K562 (cell line): ENCODE results near the gene RUSC1. TPM values are rescaled to one million over a fixed set of nuclear protein-coding genes. Genes with fewer than 3 reads are reported as not detected.

Experiments
- ARID4B ChIP-seq: sonication (generic); formaldehyde crosslinking; IDR thresholded peaks from 2 replicates; pipeline ENCODE4 v1.8.0; 2022; ENCODE audit warnings: mild to moderate bottlenecking, missing genetic modification reagents
- FOXA3 ChIP-seq, 2 experiments: fragments of 450-650 bp in 1 of 2; sonication (generic) in 1 of 2; formaldehyde crosslinking; IDR thresholded peaks in 1 of 2; conservative IDR thresholded peaks in 1 of 2; 2 replicates each; pipeline versions ENCODE4 v1.4.0 to v1.8.0; 2020 to 2022; ENCODE audit warnings: mild to moderate bottlenecking in 2 of 2, missing genetic modification reagents in 1 of 2
- MYC ChIP-seq, 2 experiments: fragments of 250-450 bp in 1 of 2; sonication (Bioruptor Pico) in 1 of 2; IDR thresholded peaks; 2 replicates each; pipeline versions ENCODE4 v1.5.1 to v1.6.1; 2012 to 2021; ENCODE audit warnings: low read depth in 2 of 2, borderline replicate concordance in 1 of 2, improper control_type of control experiment in 1 of 2, low read length in 1 of 2, mild to moderate bottlenecking in 1 of 2, moderate library complexity in 1 of 2
- PYGO2 ChIP-seq: fragments of 450-650 bp; IDR thresholded peaks from 2 replicates; pipeline ENCODE4 v1.6.1; 2016; ENCODE audit warnings: mild to moderate bottlenecking, missing genetic modification characterization, moderate library complexity, missing compliant biosample characterization
- SOX6 ChIP-seq: fragments of 450-650 bp; IDR thresholded peaks from 2 replicates; pipeline ENCODE4 v1.6.1; 2014; ENCODE audit warnings: mild to moderate bottlenecking
- ZEB2 ChIP-seq: fragments of 450-650 bp; IDR thresholded peaks from 2 replicates; pipeline ENCODE4 v1.6.1; 2016
- polyA plus RNA-seq, 8 experiments: library from polyadenylated mRNA; depleted of rRNA in 4 of 8; stranded (reverse) in 5 of 8; unstranded in 3 of 8; fragments of >200 nt; fragmentation: Nextera tagmentation in 2 of 8; fragmentation: Illumina TruSeq in 1 of 8; extraction: Ambion mirVana in 2 of 8; extraction: Trizol in 1 of 8; gene quantifications; 2 replicates each; pipeline versions ENCODE4 v1.2.1 to v1.2.3, GENCODE V29; 2011 to 2014; ENCODE audit warnings: inconsistent platforms in 1 of 8, missing spikeins in 1 of 8
- total RNA-seq, 7 experiments: library from RNA; depleted of rRNA in 6 of 7; stranded (reverse); fragments of >200 nt in 6 of 7; fragmentation: Illumina TruSeq in 2 of 7; extraction: Trizol in 2 of 7; gene quantifications; 2 replicates each; pipeline versions ENCODE4 v1.2.1 to v1.2.3, GENCODE V29; 2011 to 2021; ENCODE audit warnings: low replicate concordance in 1 of 7

RUSC1 gene
- total and polyA plus RNA-seq, 9 of the 15 experiments (the other 6 are each of a cell fraction or from before 2014, with no cell fraction given): 5.7 to 68.3 (median 33.6) TPM

- TF ChIP-seq ARID4B (CRISPR knock-in tag): peak; percentile 89; the same call in 1 of the 2 replicates
- TF ChIP-seq MYC (IDR thresholded peaks at IDR 0.05; ENCODE audit: low read depth, low read length): peak; percentile 75; the same call in 1 of the 2 replicates
- TF ChIP-seq MYC (CRISPR knock-in tag; IDR thresholded peaks at IDR 0.05; ENCODE audit: borderline replicate concordance, low read depth): no peak
- TF ChIP-seq SOX6: peak; percentile 46; the same call in 1 of the 2 replicates
- TF ChIP-seq FOXA3 (CRISPR knock-in tag; conservative IDR thresholded peaks at IDR 0.05 in 1 of 2, IDR thresholded peaks at IDR 0.05 in 1 of 2): no peak
- TF ChIP-seq ZEB2: no peak
- no peak for TF ChIP-seq PYGO2 (tag)
Observed at GRCh38 chr1:155277070-155277901, 43.4 kb upstream of the RUSC1 start, which contains the start of gene HCN3 (continued).
